ENCODE data around the gene CLDN9.
A peak's percentile ranks its signal among the peaks of the same experiment; 100 is the strongest.

Gene CLDN9

GRCh38 chr16:3020604-3021448 lies 8.1 kb downstream of the CLDN9 start:
- peak; percentile 83 for DNase-seq

DNA sequence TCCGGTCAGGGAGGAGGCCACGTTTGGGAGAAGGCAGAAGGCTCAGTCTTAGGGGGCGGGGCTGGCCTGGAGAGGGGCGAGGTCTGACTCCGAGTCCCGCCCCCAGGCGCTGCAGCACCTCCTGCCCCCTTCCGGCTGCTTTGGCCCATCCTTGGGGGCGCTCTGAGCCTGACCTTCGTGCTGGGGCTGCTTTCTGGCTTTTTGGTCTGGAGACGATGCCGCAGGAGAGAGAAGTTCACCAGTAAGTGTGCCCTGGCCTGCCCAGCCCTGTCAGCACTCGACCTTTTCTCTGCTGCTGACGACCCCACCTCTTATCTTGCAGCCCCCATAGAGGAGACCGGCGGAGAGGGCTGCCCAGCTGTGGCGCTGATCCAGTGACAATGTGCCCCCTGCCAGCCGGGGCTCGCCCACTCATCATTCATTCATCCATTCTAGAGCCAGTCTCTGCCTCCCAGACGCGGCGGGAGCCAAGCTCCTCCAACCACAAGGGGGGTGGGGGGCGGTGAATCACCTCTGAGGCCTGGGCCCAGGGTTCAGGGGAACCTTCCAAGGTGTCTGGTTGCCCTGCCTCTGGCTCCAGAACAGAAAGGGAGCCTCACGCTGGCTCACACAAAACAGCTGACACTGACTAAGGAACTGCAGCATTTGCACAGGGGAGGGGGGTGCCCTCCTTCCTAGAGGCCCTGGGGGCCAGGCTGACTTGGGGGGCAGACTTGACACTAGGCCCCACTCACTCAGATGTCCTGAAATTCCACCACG lies 8.9 kb downstream of the CLDN9 start:
- peak; percentile 87 for DNase-seq

DNA sequence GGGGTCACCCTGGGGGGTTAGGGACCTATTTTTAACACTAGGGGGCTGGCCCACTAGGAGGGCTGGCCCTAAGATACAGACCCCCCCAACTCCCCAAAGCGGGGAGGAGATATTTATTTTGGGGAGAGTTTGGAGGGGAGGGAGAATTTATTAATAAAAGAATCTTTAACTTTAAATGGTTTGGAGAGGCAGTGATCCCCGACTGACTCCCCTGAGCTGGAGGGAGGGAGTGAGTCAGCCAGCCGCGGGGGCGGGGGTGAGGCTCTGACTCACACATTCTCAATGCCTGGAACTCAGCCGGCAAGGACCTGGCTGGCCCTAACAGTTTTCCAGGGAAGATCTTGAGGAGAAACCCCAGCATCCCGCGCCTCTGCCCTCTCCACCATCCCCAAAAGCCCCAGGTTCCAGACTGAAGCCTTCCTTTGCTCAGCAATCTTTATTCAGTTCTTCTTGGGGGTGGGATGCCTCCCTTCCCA lies 9.5 kb downstream of the CLDN9 start:
- peak; percentile 92 for DNase-seq

DNA sequence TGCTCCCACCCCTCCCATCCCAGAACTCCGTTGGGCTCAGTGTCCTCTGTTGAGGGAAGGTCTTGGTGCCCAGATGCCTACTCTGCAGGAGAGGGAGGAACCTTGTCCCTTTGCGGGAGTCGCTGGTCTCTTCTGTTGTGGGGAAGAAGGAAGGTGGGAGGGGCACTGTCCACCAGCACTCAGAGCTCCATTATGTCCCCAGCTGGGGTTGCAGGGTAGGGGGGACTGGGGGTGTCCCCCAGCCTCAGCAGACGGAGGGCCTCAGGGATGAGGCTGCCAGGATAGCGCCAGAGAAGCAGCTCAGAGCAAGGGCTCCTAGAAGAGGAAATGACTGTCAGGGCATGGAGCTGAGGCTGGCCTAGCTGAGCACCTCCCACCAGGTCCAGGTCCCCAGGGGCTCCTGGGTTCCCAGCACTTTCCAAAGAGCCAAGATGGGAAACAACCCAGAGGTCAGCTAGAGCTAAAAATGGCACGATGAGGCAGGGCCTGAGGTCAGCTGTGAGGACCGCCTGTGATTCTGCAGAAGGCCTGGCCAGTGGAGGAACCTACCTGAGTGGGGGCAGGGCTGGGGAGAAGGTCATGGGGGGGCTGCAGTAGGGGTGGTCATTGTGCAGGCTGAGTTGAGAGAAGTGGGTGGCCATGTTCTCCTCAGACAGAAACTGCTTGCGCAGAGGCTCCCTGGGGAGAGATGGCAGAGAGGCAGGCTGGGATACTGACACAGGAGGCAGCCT lies 10.1 kb downstream of the CLDN9 start:
- no peak for DNase-seq

DNA sequence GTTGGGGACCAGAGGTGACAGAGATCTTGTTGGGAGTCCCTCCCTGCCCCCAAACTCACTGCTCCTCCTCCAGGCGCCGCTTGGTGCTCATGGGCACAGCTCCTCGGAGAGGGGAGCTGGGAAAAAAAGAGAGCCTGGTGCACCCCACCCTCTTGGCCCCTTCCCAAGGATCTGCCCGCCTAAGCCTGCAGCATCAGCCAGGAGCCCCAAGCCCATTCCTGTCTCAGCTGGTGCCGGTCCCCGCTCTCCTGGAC lies 10.6 kb downstream of the CLDN9 start:
- DNase-seq: peak; percentile 83

- peak; percentile 97 for DNase-seq
These were observed 11.2 kb downstream of the CLDN9 start, which contains the start of the genes HCFC1R1 and THOC6 for GRCh38 chr16:3023669-3024478. Gene HCFC1R1 (minus strand): TSS chr16:3023942. CDS start chr16:3023941, 1 bp downstream. Gene THOC6 (plus strand): TSS chr16:3024035. CDS start chr16:3024327, 292 bp downstream.

DNA sequence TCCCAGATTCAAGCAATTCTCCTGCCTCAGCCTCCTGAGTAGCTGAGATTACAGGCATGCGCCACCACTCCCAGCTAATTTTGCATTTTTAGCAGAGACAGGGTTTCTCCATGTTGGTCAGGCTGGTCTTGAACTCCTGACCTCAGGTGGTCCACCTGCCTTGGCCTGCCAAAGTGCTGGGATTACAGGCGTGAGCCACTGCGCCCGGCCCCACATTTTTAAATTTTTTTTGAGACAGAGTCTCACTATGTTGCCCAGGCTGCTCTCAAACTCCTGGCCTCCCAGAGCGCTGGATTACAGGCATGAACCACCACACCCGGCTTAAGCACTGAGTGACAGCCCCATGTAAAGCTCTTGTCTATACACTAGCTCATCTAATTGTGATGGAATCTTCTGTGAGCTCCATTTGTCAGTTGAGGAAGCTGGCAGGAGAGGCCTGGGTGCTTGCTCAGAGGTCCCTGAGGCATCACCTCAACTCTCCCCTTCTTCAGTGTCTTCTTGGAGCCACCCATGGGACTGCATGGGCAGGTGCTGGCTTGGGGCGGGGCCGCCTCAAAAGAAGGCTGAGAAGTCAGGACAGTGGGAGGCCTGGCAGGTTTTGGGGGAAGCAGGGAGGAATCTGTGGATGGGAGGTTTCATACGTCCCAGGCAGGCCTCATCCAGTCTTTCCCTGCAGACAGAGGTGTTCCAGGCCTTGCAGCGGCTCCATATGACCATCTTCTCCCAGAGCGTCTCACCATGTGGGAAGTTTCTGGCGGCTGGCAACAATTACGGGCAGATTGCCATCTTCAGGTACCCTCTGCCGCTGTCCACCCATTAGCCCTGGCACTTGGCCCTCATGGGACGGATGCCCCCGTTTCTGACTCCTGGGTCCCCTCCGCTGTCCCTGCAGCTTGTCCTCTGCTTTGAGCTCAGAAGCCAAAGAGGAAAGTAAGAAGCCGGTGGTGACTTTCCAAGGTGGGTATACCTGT lies 12.6 kb downstream of the CLDN9 start:
- DNase-seq: no peak

DNA sequence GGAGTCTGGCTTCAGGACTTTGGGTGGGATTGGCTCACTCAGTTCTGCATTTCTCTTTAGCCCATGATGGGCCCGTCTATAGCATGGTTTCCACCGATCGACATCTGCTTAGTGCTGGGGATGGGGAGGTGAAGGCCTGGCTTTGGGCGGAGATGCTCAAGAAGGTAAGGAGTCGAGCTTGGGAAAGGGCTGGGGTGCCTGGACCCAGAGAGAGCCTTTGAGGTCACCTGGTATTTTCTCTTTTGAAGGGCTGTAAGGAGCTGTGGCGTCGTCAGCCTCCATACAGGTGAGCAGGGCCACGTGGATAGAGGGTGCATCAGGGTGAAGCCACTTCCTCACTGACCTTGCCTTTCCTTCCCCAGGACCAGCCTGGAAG lies 13.3 kb downstream of the CLDN9 start:
- no peak for DNase-seq

DNA sequence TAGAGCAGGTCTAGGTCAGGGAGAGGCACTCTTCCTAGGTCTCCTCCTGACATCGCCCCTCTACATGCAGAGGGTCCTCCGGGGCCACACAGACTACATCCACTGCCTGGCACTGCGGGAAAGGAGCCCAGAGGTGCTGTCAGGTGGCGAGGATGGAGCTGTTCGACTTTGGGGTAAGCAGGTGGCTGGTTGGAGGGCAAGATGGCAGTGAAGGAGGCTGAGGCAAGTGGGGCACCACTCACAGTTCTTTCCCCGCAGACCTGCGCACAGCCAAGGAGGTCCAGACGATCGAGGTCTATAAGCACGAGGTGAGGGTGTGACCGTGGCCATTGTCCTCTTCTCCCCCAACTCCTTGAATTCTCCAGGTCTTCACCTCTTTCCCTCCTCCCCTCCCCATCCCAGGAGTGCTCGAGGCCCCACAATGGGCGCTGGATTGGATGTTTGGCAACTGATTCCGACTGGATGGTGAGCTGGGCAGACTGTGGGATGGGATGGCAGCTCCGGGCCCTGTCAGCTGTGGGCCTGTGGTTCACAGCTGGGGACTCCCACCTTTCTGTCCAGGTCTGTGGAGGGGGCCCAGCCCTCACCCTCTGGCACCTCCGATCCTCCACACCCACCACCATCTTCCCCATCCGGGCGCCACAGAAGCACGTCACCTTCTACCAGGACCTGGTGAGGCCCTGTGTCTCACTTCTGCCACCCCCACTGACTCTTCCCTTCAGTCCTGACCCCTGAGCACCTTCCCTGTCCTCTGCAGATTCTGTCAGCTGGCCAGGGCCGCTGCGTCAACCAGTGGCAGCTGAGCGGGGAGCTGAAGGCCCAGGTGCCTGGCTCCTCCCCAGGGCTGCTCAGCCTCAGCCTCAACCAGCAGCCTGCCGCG lies 14.1 kb downstream of the CLDN9 start:
- no peak for DNase-seq

DNA sequence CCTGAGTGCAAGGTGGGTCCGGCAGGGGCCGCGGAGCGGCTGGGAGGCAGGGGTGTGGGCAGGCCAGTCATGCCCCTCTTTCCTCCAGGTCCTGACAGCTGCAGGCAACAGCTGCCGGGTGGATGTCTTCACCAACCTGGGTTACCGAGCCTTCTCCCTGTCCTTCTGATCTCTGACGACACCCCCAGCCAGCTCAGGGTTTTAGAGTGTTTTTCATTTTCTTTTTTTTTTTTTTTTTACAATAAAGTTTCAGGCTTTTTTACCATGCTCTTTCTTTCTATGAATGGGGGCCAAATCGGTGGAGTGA lies 14.7 kb downstream of the CLDN9 start:
- no peak for DNase-seq

GRCh38 chr16:3027983-3028715 lies 15.4 kb downstream of the CLDN9 start:
- peak; percentile 73 for DNase-seq

GRCh38 chr16:3028716-3029319 lies 16.1 kb downstream of the CLDN9 start:
- no peak for DNase-seq

DNA sequence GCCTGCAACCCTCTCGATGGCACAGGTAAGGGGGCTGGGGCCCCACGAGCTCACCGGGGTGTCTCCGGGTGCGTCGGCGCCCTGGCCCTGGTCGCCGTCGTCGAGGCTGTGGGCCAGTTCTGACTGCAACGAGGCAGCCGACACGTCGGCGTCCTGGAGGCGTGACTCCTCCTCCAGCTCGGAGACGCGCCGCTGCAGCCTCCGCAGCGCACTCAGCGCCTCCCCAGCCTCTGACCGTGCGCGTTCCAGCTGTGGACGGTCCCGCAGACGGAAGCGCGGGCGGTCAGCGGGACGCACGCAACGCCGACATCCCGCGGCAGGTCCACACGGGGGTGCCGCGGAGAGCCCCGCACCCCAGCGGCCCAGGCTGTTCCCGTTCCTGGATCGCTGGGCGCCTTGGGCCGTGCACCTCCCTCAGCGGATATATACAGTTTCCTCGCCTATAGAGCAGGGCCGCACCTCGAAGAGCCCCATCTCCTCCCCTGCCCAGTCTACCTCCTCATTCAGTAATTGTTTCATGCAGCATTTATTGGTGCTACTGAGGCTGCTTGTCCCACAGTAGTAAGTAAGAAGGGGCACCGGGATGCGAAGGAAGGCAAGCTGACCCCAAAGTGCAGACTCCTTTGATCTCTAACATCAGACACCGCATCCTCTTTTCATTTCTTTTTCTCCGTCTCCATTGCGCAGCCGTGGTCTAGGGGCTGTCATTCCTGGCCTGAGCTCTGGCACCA lies 16.9 kb downstream of the CLDN9 start:
- no peak for DNase-seq

GRCh38 chr16:3030222-3031212 lies 17.8 kb downstream of the CLDN9 start:
- DNase-seq: no peak

DNA sequence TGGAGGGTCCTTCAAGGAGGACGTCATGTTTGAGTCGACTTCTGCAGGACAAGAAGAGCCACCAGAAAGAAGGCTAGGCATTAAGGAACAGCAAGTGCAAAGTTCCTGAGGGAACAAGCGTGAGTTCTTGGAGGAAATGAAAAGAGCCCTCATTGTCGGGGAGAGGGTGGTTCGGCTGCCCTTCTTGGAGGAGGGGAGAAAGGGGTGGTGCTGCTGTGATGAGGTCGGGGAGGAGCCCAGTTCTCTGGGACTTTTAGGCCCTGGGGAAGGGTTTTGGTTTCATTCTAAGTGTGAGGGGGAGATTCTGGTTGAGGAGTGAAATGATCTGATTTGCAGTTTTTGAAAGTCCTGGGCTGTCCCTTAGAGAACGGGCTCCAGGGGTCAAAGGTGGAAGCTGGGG lies 19.9 kb downstream of the CLDN9 start:
- no peak for DNase-seq

DNA sequence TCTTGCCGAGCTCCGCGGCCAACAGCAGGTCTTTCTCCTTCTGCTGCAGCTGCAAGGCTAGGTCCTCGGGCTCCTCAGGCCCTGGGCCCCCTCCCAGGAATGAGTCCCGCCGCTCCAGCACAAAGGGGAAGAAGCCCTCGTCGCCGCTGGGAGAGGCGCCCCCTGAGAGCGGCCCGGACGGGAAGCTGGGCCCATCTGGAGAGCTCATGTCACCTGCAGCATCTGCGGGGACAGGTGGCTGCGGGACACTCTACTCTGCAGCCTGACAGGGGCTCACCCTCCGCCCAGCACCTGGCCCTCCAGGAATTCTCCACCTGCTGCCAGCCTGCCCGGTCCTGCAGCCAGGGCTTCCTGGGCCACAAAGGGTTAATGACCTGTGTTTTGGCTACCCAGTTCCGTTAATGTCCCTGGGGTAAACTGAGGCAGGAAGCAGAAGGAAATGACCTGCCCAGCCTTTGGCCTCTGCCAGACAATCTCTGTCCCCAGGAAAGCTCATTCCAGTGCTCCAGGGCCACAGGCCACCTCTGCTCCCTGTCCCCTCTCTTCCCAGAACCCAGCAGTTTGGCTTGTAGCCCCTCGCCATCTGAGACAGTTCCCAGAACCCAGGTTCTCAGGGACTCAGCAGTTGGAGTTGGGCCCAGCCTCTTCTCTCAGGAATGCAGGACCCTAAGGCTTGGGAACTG lies 22.7 kb downstream of the CLDN9 start:
- DNase-seq: no peak

All from left hindlimb (tissue), 1 donor.